ENCODE data around the gene MSRB1.
"Not testable (repeated sequence)": the region's sequence is repeated elsewhere in the genome, so short reads cannot be mapped to it uniquely, and the experiment has no call there.

The MSRB1 gene

DNA sequence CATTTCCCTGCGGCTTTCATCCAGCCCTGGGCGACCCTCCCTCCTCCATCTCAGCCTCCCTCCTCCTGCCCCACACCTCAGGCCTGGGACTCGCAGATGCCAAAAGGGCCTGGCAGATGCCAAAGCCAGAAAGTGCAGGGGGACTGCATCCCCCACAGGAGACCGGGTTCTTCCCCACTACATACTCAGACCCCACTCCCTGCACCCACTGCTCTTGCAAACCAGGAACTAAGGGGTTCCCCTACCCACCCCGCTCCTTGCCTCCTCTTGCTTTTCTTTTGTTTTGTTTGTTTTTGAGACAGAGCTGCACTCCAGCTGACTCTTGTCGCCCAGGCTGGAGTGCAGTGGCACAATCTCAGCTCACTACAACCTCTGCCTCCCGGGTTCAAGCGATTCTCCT lies 28.0 kb downstream of the MSRB1 start:
- no peak for DNase-seq

DNA sequence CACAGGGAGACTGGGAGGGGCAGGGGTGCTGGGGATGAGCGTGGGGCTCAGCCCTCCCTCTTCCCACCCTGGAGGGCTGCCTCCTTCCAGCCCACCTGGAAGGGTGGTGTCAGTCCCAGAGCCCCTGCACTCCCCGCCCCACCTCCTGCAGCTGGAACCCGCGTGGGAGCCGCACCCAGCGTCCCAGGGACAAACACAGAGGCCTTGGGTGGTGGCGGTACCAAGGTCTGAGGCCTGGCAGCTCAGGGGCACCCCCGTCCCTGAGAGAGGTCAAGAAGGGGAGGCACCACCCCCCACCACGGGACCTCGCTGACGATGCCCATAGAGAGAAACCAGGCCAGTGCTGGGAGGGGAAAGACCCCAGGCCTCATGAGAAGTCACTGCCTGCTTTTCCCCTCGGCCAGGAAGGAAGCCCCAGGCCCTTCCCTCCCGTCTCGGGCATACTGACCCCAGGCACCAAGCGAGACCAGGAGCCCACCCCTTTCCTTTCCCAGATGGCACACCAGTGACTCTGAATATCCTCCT lies 28.9 kb downstream of the MSRB1 start:
- DNase-seq = no peak

DNA sequence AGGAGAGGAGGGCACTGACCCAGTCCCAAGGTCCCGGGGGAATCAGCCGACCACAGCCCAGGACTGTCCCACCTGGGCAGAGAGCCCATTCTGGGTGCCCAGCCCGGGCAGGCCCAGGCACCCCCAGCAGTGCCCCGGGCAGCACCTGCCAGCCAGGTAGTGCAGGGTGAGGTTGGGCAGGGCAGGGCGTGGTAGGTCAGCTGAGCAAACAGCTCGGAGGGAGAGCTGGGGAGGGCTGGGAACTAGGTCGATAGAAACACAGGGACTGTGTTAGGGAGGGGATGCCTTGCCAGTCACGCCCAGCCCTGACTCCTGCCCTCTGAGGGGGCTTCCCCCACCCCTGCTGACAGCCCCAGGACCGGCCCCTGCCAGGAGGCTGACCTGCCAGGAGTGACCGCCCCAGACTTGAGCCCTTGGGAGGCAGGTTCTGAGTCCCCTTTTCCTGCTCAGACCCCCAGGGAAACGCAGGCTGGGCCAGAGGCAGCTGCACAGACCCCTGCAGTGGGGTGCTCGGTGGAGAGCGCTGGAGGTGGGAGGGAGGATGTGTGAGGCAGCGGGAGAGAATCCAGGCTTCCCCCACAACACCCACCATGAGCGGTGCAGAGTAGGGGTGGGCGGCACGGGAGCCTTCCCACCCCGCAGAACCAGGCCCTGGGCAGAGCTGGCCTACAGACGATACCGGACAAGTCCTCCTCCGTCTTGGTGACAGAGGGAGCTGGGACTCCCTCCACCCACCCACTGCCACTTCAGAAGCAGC lies 29.5 kb downstream of the MSRB1 start:
- peak; percentile 15 for DNase-seq

DNA sequence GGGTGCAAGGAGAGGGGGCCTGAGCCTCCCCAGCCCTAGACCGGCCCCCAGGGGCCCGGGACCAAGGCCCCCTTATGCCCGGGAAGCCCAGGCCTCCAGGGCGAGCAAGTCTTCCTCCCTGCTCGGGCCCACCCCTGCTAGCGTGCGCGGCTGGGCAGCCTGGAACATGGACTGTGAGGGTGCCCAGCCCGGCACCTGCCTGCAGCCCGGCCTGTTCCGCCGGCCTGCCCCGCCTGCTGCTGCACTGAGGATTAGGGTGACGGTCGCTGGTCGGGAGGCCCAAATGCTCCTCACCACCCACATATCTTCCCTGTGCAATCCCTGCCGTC lies 30.8 kb downstream of the MSRB1 start:
- no peak for DNase-seq

- no peak for DNase-seq
These were observed 31.4 kb downstream of the MSRB1 start for GRCh38 chr16:1911467-1912214.

GRCh38 chr16:1909561-1910231 lies 33.3 kb downstream of the MSRB1 start:
- DNase-seq = no peak

DNA sequence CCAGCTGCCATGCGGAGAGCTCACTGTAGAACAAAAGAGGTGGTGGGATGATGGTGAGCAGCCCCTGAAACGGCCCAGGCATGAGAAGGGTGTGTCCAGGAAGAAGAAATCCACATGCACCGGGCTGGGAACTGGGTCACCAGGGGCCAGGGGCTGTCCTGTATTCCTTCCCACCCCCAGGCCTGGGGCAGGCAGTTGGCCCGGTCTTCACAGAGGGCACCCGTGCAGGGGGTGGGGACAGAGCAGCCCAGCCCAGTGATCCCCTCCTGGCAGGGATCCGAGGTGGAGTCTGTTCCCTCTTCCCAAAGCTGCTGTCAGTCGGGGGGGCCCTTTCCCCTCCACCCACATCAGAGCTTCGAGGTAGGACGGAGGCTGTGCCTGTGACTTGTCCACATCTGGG lies 34.0 kb downstream of the MSRB1 start:
- no peak for DNase-seq

GRCh38 chr16:1908184-1908583 lies 34.8 kb downstream of the MSRB1 start:
- no peak for DNase-seq

- DNase-seq = no peak
These were observed 35.7 kb downstream of the MSRB1 start for GRCh38 chr16:1907226-1907860.

DNA sequence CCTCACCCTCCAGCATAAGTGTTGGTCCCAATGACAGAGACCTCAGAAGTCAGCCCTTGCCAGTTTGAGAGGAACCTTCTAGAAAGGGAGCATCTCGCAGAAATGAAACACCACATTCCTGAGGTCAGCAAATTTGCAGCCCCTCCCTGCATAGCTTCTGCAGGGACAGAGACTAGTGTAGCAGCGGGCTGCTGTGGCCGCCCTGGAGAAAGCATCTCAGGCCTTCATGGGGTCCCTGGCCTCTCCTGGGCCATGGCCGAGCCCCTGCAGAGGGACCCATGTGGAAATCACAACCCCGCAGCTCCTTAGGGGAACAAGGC lies 36.2 kb downstream of the MSRB1 start:
- DNase-seq = no peak

- DNase-seq = no peak
These were observed 36.7 kb downstream of the MSRB1 start for GRCh38 chr16:1906055-1906845.

GRCh38 chr16:1903845-1904840 lies 38.9 kb downstream of the MSRB1 start:
- DNase-seq = no peak

GRCh38 chr16:1903220-1903574 lies 39.8 kb downstream of the MSRB1 start:
- DNase-seq = no peak

- DNase-seq = no peak
These were observed 40.3 kb downstream of the MSRB1 start for GRCh38 chr16:1902547-1903219.

GRCh38 chr16:1900452-1900774 lies 42.6 kb downstream of the MSRB1 start:
- no peak for DNase-seq

- peak; percentile 7 for DNase-seq
These were observed 43.2 kb downstream of the MSRB1 start for GRCh38 chr16:1899641-1900451.

DNA sequence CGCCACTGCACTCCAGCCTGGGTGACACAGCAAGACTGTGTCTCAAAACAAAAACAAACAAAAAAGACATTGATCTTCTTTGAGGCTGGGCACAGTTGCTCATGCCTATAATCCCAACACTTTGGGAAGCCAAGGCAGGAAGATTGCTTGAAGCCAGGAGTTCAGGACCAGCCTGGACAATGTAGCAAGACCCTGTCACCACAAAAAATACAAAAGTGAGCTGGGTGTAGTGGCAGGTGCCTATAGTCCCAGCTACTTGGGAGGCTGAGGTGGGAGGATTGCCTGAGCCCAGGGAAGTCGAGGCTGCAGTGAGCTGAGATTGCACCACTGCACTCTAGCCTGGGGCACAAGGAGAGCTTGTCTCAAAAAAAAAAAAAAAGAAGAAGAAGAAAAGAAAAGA lies 45.3 kb downstream of the MSRB1 start:
- not testable (repeated sequence) for DNase-seq

- no peak for DNase-seq
These were observed 46.9 kb downstream of the MSRB1 start for GRCh38 chr16:1895949-1896675.

GRCh38 chr16:1895068-1895467 lies 47.9 kb downstream of the MSRB1 start:
- DNase-seq = no peak

GRCh38 chr16:1890708-1891050 lies 52.3 kb downstream of the MSRB1 start:
- DNase-seq = peak; percentile 6

All from NCI-H1105 treated with DMSO at 0.1 percent for 48 hours (cell line).